ENCODE data around the gene CAMSAP2.

CAMSAP2 gene

DNA sequence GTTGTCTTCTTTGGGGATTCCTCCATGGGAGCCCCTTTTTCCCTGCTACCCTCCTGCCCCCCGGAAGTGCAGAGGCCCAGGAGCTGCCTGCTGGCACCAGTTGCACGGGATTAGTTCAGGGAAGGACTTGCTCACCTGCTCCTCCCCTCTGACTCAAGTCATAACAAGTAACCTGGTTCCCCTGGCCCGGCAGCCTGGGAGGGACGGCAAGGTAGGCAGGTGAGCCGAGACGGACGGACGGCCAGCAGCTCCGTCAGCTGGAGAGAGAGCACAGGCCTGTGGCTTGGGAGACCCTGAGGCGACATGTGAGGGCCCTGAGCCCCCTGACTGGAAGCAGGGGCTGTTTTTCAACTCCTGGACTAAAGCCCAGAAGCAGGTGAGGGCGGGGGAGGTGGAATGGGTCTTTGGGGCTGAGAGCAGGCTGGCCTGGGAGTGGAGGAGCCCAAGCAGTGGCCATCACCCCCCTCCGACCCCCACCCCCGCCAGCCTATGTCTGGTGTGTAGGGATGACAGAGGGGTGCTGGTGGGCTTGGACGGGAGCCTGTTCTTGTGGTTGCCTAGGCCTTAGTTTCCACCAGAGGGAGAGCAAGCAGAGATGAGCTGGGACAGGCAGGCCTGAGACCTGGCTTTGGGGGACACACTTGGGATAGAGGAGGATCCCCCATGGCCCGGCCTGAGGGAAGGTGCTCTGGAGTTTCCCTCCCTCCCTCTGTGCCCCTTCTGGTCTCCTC is 156.2 kb downstream of the CAMSAP2 start, which contains the start of gene INAVA:
INAVA (plus strand) TSS at position 189 of the 731 bp plus-strand sequence. CDS start 3,501 bp downstream, outside the sequence.
- Histone ChIP-seq H3K36me3 (ENCODE audit: insufficient read depth, low read length) (no peaks in the 10 kb centered on the region), H3K79me2 (ENCODE audit: insufficient read depth, low read length) (no peaks in the 10 kb centered on the region), H3K4me2 (ENCODE audit: low read length) (no peak within 1 kb of the TSS), H3K27me3 (ENCODE audit: insufficient read depth, low read length) (peaks cover 4% of the 10 kb centered on the region; the same call in 1 of the 2 replicates), H3K27ac (ENCODE audit: low read depth, low read length, poor library complexity, severe bottlenecking) (no peak within 1 kb of the TSS), H4K20me1 (ENCODE audit: insufficient read depth, low read length) (no peaks in the 10 kb centered on the region), H3K9me2 (ENCODE audit: low read depth, low read length) (no peaks in the 10 kb centered on the region), H3K4me3 (ENCODE audit: low read depth, low read length, poor library complexity, severe bottlenecking) (no peak within 1 kb of the TSS), H3F3A (ENCODE audit: insufficient read depth, low read length) (no peaks in the 10 kb centered on the region), H3K4me1 (ENCODE audit: insufficient read depth, low read length, severe bottlenecking) (no peaks in the 10 kb centered on the region), H3K9ac (ENCODE audit: low read length) (no peak within 1 kb of the TSS), H3K9me3 (ENCODE audit: low read length) (no peaks in the 10 kb centered on the region), H2AFZ (ENCODE audit: low read length) (no peak within 1 kb of the TSS)
- TF ChIP-seq CTCF (IDR thresholded peaks at IDR 0.05; ENCODE audit: low read length) = no peak
- TF ChIP-seq EZH2 (IDR thresholded peaks at IDR 0.05; ENCODE audit: borderline replicate concordance, low read length) = no peak

DNA sequence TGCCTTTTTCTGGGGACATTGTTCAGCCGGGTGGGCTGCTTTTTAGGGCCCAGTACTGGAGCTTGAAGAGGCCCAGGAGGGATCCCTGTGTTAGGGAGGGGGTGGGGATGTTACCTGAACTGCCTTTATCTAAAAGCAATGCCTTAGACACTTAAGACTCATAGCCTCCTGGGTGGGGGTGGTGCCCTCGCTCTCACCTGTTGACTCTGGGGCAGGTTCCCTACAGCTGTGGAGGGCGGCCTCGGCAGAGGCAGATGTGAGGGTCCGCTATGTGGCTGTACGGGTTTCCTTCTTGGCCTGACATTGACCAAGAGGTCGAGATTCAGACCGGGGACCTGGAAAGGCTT is 156.7 kb downstream of the CAMSAP2 start:
- no peaks in the 10 kb centered on the region for H3F3A ChIP-seq (ENCODE audit: insufficient read depth, low read length)
- no peak for TF ChIP-seq CTCF (IDR thresholded peaks at IDR 0.05; ENCODE audit: low read length)
- TF ChIP-seq EZH2 (IDR thresholded peaks at IDR 0.05; ENCODE audit: borderline replicate concordance, low read length) = no peak
- H3K27me3 ChIP-seq (ENCODE audit: insufficient read depth, low read length) = peaks cover 4% of the 10 kb centered on the region; the same call in 1 of the 2 replicates
- no peak overlapping the region for H3K4me3 ChIP-seq (ENCODE audit: low read depth, low read length, poor library complexity, severe bottlenecking)
- no peak overlapping the region for H3K27ac ChIP-seq (ENCODE audit: low read depth, low read length, poor library complexity, severe bottlenecking)
- H2AFZ ChIP-seq (ENCODE audit: low read length) = no peak overlapping the region
- no peaks in the 10 kb centered on the region for H3K4me1 ChIP-seq (ENCODE audit: insufficient read depth, low read length, severe bottlenecking)
- no peaks in the 10 kb centered on the region for H3K79me2 ChIP-seq (ENCODE audit: insufficient read depth, low read length)
- no peak overlapping the region for H3K9ac ChIP-seq (ENCODE audit: low read length)
- H4K20me1 ChIP-seq (ENCODE audit: insufficient read depth, low read length) = no peaks in the 10 kb centered on the region
- no peaks in the 10 kb centered on the region for H3K36me3 ChIP-seq (ENCODE audit: insufficient read depth, low read length)
- no peak overlapping the region for H3K4me2 ChIP-seq (ENCODE audit: low read length)
- no peaks in the 10 kb centered on the region for H3K9me2 ChIP-seq (ENCODE audit: low read depth, low read length)
- no peaks in the 10 kb centered on the region for H3K9me3 ChIP-seq (ENCODE audit: low read length)

DNA sequence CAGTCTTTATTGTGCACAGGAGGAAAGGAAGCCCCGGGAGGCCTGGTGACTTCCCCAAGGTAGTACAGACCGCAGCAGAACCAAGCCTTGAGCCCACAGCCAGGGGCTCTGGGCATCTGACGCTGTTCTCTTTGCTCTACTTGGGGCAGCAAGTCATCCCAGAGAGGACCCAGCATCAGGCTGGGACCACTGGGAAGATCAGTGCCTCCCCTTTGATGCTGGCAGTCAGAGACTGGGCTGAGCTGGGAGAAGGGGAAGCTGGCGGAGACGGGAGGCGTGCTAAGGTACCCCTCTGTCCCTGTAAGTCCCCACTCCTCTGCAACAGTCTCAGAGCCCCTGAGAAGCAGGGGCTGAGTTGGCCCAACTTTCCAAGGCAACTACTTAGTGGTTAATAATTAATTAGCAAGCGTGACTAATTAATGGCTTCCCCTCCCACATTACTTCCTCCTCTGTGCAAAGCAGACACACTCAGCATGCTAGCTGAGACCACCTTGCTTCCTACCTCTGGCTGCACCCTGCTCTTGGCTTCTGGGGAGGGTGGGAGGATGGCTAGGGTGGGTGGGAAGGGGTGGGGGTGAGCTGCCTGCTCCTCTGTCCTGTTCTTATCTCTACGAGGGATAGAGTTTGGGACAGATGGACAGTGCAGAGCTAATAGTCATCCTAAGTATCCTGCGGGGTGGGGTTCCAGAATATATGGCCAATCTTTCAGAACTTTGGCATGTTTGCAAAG is 157.3 kb downstream of the CAMSAP2 start:
- H3K9ac ChIP-seq (ENCODE audit: low read length) = no peak overlapping the region
- no peaks in the 10 kb centered on the region for H3K79me2 ChIP-seq (ENCODE audit: insufficient read depth, low read length)
- no peaks in the 10 kb centered on the region for H3F3A ChIP-seq (ENCODE audit: insufficient read depth, low read length)
- no peak overlapping the region for H2AFZ ChIP-seq (ENCODE audit: low read length)
- no peak overlapping the region for H3K27ac ChIP-seq (ENCODE audit: low read depth, low read length, poor library complexity, severe bottlenecking)
- H3K9me3 ChIP-seq (ENCODE audit: low read length) = no peaks in the 10 kb centered on the region
- H3K4me2 ChIP-seq (ENCODE audit: low read length) = no peak overlapping the region
- no peaks in the 10 kb centered on the region for H4K20me1 ChIP-seq (ENCODE audit: insufficient read depth, low read length)
- H3K36me3 ChIP-seq (ENCODE audit: insufficient read depth, low read length) = no peaks in the 10 kb centered on the region
- no peaks in the 10 kb centered on the region for H3K9me2 ChIP-seq (ENCODE audit: low read depth, low read length)
- no peak overlapping the region for H3K4me3 ChIP-seq (ENCODE audit: low read depth, low read length, poor library complexity, severe bottlenecking)
- peaks cover 4% of the 10 kb centered on the region; the same call in 1 of the 2 replicates for H3K27me3 ChIP-seq (ENCODE audit: insufficient read depth, low read length)
- H3K4me1 ChIP-seq (ENCODE audit: insufficient read depth, low read length, severe bottlenecking) = no peaks in the 10 kb centered on the region
- TF ChIP-seq EZH2 (IDR thresholded peaks at IDR 0.05; ENCODE audit: borderline replicate concordance, low read length) = no peak
